K562 (cell line): ENCODE data around the gene UBE2M. TPM values are rescaled to one million over a fixed set of nuclear protein-coding genes. Genes with fewer than 3 reads are reported as not detected.

Experiments
- CREBBP ChIP-seq: IDR thresholded peaks from one replicate; pipeline ENCODE4 v1.6.1; 2012; ENCODE audit warnings: low read depth, mild to moderate bottlenecking, control low read depth, inconsistent platforms, low read length
- GABPB1 ChIP-seq: sonication (generic); formaldehyde crosslinking; IDR thresholded peaks from 2 replicates; pipeline ENCODE4 v1.8.0; 2022; ENCODE audit warnings: mild to moderate bottlenecking, missing genetic modification reagents
- MCM7 ChIP-seq, 2 experiments: fragments of 450-650 bp; IDR thresholded peaks; 2 replicates each; pipeline ENCODE4 v1.6.1; 2016 to 2018
- PHF8 ChIP-seq: fragments of 200-600 bp; sonication (generic); IDR thresholded peaks from 2 replicates; pipeline ENCODE4 v1.6.1; 2012; ENCODE audit warnings: mixed run types, mild to moderate bottlenecking, inconsistent platforms, low read length, moderate library complexity, borderline replicate concordance
- TSHZ1 ChIP-seq: fragments of 250-450 bp; sonication (Bioruptor Pico); IDR thresholded peaks from 2 replicates; pipeline ENCODE4 v1.4.0; 2020; ENCODE audit warnings: mild to moderate bottlenecking, moderate library complexity
- ZBTB2 ChIP-seq: fragments of 450-650 bp; IDR thresholded peaks from 2 replicates; pipeline ENCODE4 v1.6.1; 2016; ENCODE audit warnings: antibody characterized with exemption
- ZMIZ1 ChIP-seq, 2 experiments: fragments of 150-350 bp in 1 of 2; IDR thresholded peaks; 2 replicates each; pipeline ENCODE4 v1.6.1; 2012 to 2016; ENCODE audit warnings: low read depth in 2 of 2, low read length in 2 of 2, mild to moderate bottlenecking in 1 of 2, moderate library complexity in 1 of 2
- ZNF263 ChIP-seq: sonication (generic); formaldehyde crosslinking; IDR thresholded peaks from 2 replicates; pipeline ENCODE4 v1.8.0; 2022; ENCODE audit warnings: mild to moderate bottlenecking, missing genetic modification reagents, borderline replicate concordance
- ZNF609 ChIP-seq: sonication (generic); formaldehyde crosslinking; IDR thresholded peaks from 2 replicates; pipeline ENCODE4 v1.8.1; 2023; ENCODE audit warnings: missing genetic modification reagents, mild to moderate bottlenecking, borderline replicate concordance
- ZSCAN29 ChIP-seq: fragments of 450-650 bp; IDR thresholded peaks from 2 replicates; pipeline ENCODE4 v1.6.1; 2017
- polyA plus RNA-seq, 8 experiments: library from polyadenylated mRNA; depleted of rRNA in 4 of 8; stranded (reverse) in 5 of 8; unstranded in 3 of 8; fragments of >200 nt; fragmentation: Nextera tagmentation in 2 of 8; fragmentation: Illumina TruSeq in 1 of 8; extraction: Ambion mirVana in 2 of 8; extraction: Trizol in 1 of 8; gene quantifications; 2 replicates each; pipeline versions ENCODE4 v1.2.1 to v1.2.3, GENCODE V29; 2011 to 2014; ENCODE audit warnings: inconsistent platforms in 1 of 8, missing spikeins in 1 of 8
- total RNA-seq, 7 experiments: library from RNA; depleted of rRNA in 6 of 7; stranded (reverse); fragments of >200 nt in 6 of 7; fragmentation: Illumina TruSeq in 2 of 7; extraction: Trizol in 2 of 7; gene quantifications; 2 replicates each; pipeline versions ENCODE4 v1.2.1 to v1.2.3, GENCODE V29; 2011 to 2021; ENCODE audit warnings: low replicate concordance in 1 of 7

UBE2M gene
- total and polyA plus RNA-seq, 9 of the 15 experiments (the other 6 are each of a cell fraction or from before 2014, with no cell fraction given), result 0.92 to 163 (median 85.7) TPM

GRCh38 chr19:58518256-58519086, 39.9 kb downstream of the UBE2M start (continued):
- TF ChIP-seq ZNF609, result no peak
- no peak for TF ChIP-seq TSHZ1 (CRISPR knock-in tag)
- no peak for TF ChIP-seq MCM7 (IDR thresholded peaks at IDR 0.05)
- TF ChIP-seq ZBTB2, result no peak
- no peak for TF ChIP-seq ZNF263 (CRISPR knock-in tag)
- no peak for TF ChIP-seq GABPB1 (CRISPR knock-in tag)
- no peak for TF ChIP-seq ZMIZ1 (IDR thresholded peaks at IDR 0.05; ENCODE audit: low read depth in 2 of 2, low read length in 2 of 2)
- no peak for TF ChIP-seq CREBBP
- no peak for TF ChIP-seq PHF8
- TF ChIP-seq ZSCAN29, result no peak
